Measurements from ENCODE around the gene ARPC1A.

Gene ARPC1A

GRCh38 chr7:99305473-99306260 is 20.0 kb upstream of the ARPC1A start:
- ChIA-PET POLR2A (interaction anchor here (1.1 kb wide), 1 partner anchor 19 kb away, joined by 3 read pairs; no protein-coding TSS in a partner anchor), CTCF (interaction anchor here (0.7 kb wide), 1 partner anchor 560 kb away, joined by 7 read pairs; no protein-coding TSS in a partner anchor)
- DNase-seq (ENCODE audit: extremely low spot score) = no peak
- TF ChIP-seq FOXA1 (IDR thresholded peaks at IDR 0.05) = no peak

DNA sequence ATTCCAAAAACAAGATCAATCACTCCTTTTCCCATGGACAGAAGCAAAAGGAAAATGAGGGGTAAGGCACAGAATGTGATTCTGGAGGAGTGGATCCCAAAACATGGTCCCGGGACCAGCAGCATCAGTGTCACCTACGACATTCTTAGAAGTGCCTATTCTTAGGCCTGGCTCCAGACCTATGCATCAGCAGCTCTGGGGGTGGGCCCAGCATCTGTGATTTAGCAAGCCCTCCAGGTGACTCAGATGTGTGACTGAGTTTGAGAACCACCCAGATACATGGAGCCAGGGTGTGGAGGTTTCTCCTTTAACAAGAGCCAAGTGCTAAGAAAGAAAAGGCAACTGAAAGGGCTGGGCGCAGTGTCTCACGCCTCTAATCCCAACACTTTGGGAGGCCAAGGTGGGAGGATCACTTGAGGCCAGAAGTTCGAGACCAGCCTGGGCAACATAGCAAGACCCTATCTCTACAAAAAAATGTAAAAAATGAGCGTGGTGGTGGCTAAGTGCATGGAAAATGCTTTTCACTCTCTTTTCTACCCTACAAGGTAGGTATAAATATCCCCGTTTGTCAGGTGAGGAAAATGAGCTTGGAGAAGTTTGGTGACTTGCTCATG is 17.1 kb upstream of the ARPC1A start:
- POLR2A ChIA-PET = no interaction called here
- DNase-seq (ENCODE audit: extremely low spot score) = no peak
- CTCF ChIA-PET = no interaction called here
- TF ChIP-seq FOXM1 (IDR thresholded peaks at IDR 0.05; ENCODE audit: borderline replicate concordance) (no peak), BHLHE40 (IDR thresholded peaks at IDR 0.05; ENCODE audit: borderline replicate concordance) (no peak), ELF4 (IDR thresholded peaks at IDR 0.05) (no peak), SUZ12 (IDR thresholded peaks at IDR 0.05) (no peak), ZNF384 (IDR thresholded peaks at IDR 0.05) (no peak), FOXA1 (IDR thresholded peaks at IDR 0.05) (no peak), TARDBP (IDR thresholded peaks at IDR 0.05) (no peak), HDGF (IDR thresholded peaks at IDR 0.05; ENCODE audit: borderline replicate concordance) (no peak), L3MBTL2 (conservative IDR thresholded peaks at IDR 0.05) (no peak), NFRKB (IDR thresholded peaks at IDR 0.05) (no peak), LEF1 (IDR thresholded peaks at IDR 0.05; ENCODE audit: borderline replicate concordance) (no peak)
- TF ChIP-seq, protein P1, sequence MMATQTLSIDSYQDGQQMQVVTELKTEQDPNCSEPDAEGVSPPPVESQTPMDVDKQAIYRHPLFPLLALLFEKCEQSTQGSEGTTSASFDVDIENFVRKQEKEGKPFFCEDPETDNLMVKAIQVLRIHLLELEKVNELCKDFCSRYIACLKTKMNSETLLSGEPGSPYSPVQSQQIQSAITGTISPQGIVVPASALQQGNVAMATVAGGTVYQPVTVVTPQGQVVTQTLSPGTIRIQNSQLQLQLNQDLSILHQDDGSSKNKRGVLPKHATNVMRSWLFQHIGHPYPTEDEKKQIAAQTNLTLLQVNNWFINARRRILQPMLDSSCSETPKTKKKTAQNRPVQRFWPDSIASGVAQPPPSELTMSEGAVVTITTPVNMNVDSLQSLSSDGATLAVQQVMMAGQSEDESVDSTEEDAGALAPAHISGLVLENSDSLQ (IDR thresholded peaks at IDR 0.05) = no peak

- POLR2A ChIA-PET = no interaction called here
- no peak for DNase-seq (ENCODE audit: extremely low spot score)
- CTCF ChIA-PET = no interaction called here
- no peak for TF ChIP-seq ELF4 (IDR thresholded peaks at IDR 0.05)
Measured at GRCh38 chr7:99309111-99309510, 16.6 kb upstream of the ARPC1A start.

- ChIA-PET CTCF (no interaction called here), POLR2A (interaction anchor here (0.7 to 2.4 kb wide), 2 partner anchors 15 to 39 kb away, joined by 4 to 8 read pairs; partner anchors contain the start of gene ARPC1A)
- DNase-seq (ENCODE audit: extremely low spot score) = no peak
- no peak for TF ChIP-seq FOXM1 (IDR thresholded peaks at IDR 0.05; ENCODE audit: borderline replicate concordance)
- no peak for TF ChIP-seq SP1 (IDR thresholded peaks at IDR 0.05)
- TF ChIP-seq CTBP1 (IDR thresholded peaks at IDR 0.05; ENCODE audit: borderline replicate concordance) = no peak
- TF ChIP-seq ZNF384 (IDR thresholded peaks at IDR 0.05) = no peak
- no peak for TF ChIP-seq L3MBTL2 (conservative IDR thresholded peaks at IDR 0.05)
- TF ChIP-seq SUZ12 (IDR thresholded peaks at IDR 0.05) = no peak
- TF ChIP-seq, protein P1 (IDR thresholded peaks at IDR 0.05) = no peak
- no peak for TF ChIP-seq NFRKB (IDR thresholded peaks at IDR 0.05)
Measured at GRCh38 chr7:99310004-99310403, 15.7 kb upstream of the ARPC1A start.

- ChIA-PET CTCF (interaction anchor here (0.5 kb wide), 1 partner anchor 191 kb away, joined by 9 read pairs; no protein-coding TSS in a partner anchor), POLR2A (interaction anchor here (1.3 to 2.4 kb wide), 3 partner anchors 9 to 167 kb away, joined by 3 to 8 read pairs (median 4); partner anchors contain the start of gene ARPC1A)
- no peak for TF ChIP-seq BHLHE40 (IDR thresholded peaks at IDR 0.05; ENCODE audit: borderline replicate concordance)
- TF ChIP-seq SP1 (IDR thresholded peaks at IDR 0.05) = no peak
- no peak for TF ChIP-seq ARNT (IDR thresholded peaks at IDR 0.05)
- no peak for TF ChIP-seq FOXA1 (IDR thresholded peaks at IDR 0.05)
- no peak for TF ChIP-seq NFRKB (IDR thresholded peaks at IDR 0.05)
- TF ChIP-seq, protein P1 (IDR thresholded peaks at IDR 0.05) = no peak
- no peak for DNase-seq (ENCODE audit: extremely low spot score)
Measured at GRCh38 chr7:99311702-99312101, 14.0 kb upstream of the ARPC1A start.

DNA sequence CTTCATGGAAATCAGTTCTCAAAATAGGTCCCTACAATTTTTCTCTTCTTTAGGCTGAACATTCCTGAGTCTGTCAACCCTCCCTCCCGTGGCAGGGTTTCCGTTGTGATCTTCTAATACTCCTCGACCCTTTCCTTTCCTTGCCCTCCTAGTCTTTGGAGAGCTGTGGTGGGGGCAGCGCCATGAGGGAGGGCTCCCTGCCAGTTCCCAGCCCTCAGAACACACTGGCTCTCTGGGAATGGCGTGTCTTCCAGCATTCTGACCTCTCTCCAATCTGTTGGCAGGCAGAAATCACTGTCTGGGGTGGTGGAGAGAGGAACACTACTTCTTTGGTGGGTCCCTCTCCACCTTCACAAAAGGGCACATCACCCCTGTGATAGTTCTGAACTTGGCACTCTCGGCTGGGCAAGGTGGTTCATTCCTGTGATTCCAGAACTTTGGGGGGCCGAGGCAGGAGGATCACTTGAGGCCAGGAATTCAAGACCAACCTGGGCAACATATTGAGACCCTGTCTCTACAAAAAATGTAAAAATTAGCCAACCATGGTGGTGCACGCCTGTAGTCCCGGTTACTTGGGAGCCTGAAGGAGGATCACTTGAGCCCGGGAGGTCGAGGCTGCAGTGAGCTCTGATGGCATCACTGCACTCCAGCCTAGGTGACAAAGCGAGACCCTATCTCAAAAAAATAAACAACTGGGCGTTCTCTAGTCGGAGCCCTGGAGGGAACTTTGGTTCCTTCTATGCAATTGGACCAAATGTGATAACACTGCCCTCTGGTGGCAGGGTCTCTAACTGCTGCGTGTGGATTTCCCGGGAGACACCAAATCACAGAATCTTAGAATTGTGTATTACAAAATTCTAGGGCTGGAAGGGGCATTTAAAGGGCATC is 13.1 kb upstream of the ARPC1A start:
- no peak for TF ChIP-seq ELF4 (IDR thresholded peaks at IDR 0.05)
- no peak for TF ChIP-seq ZNF384 (IDR thresholded peaks at IDR 0.05)
- no peak for TF ChIP-seq HDGF (IDR thresholded peaks at IDR 0.05; ENCODE audit: borderline replicate concordance)
- TF ChIP-seq SUZ12 (IDR thresholded peaks at IDR 0.05) = no peak
- no peak for TF ChIP-seq TARDBP (IDR thresholded peaks at IDR 0.05)
- TF ChIP-seq FOXM1 (IDR thresholded peaks at IDR 0.05; ENCODE audit: borderline replicate concordance) = no peak
- TF ChIP-seq, protein P1 (IDR thresholded peaks at IDR 0.05) = no peak
- TF ChIP-seq SP1 (IDR thresholded peaks at IDR 0.05) = no peak
- no peak for TF ChIP-seq BHLHE40 (IDR thresholded peaks at IDR 0.05; ENCODE audit: borderline replicate concordance)
- TF ChIP-seq ARNT (IDR thresholded peaks at IDR 0.05) = no peak
- no peak for TF ChIP-seq LEF1 (IDR thresholded peaks at IDR 0.05; ENCODE audit: borderline replicate concordance)
- no peak for TF ChIP-seq CTBP1 (IDR thresholded peaks at IDR 0.05; ENCODE audit: borderline replicate concordance)
- no peak for TF ChIP-seq FOXA1 (IDR thresholded peaks at IDR 0.05)
- peak; percentile 80 for DNase-seq (ENCODE audit: extremely low spot score)
- CTCF ChIA-PET = interaction anchor here (1.7 kb wide), 1 partner anchor 272 kb away, joined by 7 read pairs; no protein-coding TSS in a partner anchor
- POLR2A ChIA-PET = interaction anchor here (1.1 to 2.4 kb wide), 2 partner anchors 13 kb away, joined by 3 to 8 read pairs; partner anchors contain the start of gene ARPC1A

Measured in HEK293T (cell line).